Subcutaneous adipose tissue (tissue), 4 donors: ENCODE data around the gene ANGPT4. TPM values are rescaled to one million over a fixed set of nuclear protein-coding genes. Genes with fewer than 3 reads are reported as not detected.

Experiments
- total RNA-seq, 4 donors: library from RNA; depleted of rRNA; stranded (reverse); fragments of >200 nt; gene quantifications; one replicate each; pipeline ENCODE4 v1.1.0, GENCODE V29; 2016
- TF ChIP-seq, protein P1 (sequence below): fragments of 450-650 bp; IDR thresholded peaks from one replicate; pipeline ENCODE4 v1.5.1; 2016; ENCODE audit warnings: low read depth, mild to moderate bottlenecking, control low read depth, antibody characterized with exemption, moderate library complexity

Gene ANGPT4
- total RNA-seq, 4 donors from 2014 or later, result 2.3 to 106 (median 8.7) TPM

DNA sequence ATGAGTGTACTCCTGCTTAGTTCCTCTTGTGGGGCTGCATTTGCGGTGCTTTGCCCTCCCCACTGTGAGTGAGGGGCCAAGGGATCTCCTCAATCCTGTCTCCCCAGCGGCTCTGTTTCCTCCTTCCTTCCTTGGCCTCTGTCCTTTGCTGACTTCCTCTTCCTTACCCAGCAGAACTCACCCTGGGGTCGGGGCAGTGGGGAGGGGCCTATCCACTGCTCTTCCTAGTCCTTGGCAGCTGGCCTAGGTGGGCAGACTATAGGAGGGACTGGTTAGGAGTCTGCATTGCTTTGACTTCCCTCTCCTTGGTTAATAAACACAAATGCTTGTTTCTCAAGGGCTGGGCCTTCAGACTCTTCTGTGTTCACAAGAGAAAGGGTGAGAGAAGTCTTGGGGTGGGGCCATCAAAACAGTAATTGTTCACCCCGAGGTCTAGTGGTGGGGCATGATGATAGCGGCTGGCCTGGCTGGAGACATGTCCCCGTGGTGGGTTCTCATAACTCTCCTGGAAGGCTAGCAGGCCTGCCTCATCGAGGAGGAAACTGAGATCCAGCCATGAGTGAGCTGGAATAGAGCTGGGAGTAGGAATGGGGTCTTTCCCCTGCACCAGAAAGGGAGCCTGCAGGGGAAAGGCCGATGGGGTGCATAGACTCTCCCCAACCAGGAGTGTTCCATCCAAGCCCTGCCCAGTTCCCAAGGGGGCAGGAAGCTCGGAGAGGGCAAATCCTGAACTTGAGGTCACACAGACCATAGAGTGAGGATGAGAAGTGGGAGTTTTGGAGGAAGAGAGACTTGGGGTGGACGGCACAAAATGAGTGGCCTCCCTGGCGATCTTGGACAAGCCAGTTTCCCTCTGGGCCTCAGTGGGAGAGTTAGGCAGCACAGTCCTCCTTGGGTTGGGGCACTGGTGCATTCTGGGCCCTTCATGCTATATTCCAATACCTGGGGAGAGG is 69.9 kb downstream of the ANGPT4 start:
- TF ChIP-seq, protein P1, sequence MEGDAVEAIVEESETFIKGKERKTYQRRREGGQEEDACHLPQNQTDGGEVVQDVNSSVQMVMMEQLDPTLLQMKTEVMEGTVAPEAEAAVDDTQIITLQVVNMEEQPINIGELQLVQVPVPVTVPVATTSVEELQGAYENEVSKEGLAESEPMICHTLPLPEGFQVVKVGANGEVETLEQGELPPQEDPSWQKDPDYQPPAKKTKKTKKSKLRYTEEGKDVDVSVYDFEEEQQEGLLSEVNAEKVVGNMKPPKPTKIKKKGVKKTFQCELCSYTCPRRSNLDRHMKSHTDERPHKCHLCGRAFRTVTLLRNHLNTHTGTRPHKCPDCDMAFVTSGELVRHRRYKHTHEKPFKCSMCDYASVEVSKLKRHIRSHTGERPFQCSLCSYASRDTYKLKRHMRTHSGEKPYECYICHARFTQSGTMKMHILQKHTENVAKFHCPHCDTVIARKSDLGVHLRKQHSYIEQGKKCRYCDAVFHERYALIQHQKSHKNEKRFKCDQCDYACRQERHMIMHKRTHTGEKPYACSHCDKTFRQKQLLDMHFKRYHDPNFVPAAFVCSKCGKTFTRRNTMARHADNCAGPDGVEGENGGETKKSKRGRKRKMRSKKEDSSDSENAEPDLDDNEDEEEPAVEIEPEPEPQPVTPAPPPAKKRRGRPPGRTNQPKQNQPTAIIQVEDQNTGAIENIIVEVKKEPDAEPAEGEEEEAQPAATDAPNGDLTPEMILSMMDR, result no peak

DNA sequence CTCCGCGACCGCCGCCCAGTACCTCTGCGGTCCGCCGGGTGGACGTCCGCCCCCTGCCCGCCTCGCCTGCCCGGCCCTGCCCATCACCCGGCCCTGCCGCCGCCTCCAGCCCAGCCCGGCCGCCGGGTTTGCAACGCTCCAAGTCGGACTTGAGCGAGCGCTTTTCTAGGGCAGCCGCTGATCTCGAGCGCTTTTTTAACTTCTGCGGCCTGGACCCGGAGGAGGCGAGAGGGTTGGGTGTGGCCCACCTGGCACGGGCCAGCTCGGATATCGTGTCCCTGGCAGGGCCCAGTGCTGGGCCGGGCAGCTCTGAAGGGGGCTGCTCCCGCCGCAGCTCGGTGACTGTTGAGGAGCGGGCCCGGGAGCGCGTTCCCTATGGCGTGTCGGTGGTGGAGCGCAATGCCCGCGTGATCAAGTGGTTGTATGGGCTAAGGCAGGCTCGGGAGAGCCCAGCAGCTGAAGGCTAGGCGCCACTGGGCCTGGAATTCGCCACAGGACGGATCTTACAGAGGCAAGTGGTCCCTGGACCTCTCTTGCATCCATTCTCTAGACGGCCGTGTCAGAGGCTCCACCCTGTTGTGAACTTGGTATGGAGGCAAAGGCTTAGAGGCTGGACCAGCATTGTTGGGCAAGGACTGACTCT is 70.8 kb downstream of the ANGPT4 start:
- TF ChIP-seq, protein P1, result no peak

DNA sequence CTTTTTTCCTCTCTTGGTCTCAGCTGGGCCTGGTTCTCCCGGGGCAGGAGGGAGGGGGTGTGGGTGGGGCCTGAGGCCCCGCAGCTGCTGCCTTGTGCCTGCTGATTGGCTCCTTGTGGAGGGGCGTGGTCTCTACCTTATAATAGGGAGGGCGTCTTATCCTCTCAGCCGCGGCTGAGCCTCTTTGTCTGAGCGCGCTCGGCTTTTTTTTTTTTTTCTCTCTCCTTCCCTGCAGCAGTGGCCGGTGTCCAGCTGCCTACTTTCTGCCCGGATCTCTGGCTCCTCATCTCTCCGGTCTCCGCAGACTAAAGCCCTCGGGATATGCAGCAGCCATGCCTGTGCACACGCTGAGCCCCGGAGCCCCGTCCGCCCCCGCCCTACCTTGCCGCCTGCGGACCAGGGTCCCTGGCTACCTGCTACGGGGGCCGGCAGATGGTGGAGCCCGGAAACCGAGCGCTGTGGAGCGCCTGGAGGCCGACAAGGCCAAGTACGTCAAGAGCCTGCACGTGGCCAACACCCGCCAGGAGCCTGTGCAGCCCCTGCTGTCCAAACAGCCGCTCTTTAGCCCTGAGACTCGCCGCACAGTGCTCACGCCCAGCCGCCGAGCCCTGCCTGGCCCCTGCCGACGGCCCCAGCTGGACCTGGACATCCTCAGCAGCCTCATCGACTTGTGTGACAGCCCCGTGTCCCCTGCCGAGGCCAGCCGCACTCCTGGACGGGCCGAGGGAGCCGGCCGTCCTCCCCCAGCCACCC is 71.5 kb downstream of the ANGPT4 start:
- TF ChIP-seq, protein P1, result no peak

DNA sequence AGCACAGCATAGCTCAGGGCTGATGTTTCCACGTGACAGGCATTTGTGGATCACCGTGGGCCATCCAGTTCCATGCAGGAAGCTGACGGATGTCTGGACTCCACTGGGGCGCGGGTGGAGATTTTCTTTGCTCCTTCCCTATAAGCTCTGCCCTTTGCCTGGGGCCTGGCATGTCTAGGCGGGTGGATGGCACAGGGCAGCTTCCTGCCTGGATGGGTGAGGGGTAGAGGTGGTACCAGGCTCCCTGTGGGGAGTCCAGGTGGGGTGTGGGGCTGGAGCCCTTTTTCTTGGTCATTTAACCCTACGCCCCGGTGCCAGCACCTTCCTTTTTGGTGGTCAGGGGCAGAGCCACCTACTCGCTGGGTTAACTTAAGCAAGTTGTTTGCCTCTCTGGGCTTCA is 72.2 kb downstream of the ANGPT4 start:
- TF ChIP-seq, protein P1, result no peak

DNA sequence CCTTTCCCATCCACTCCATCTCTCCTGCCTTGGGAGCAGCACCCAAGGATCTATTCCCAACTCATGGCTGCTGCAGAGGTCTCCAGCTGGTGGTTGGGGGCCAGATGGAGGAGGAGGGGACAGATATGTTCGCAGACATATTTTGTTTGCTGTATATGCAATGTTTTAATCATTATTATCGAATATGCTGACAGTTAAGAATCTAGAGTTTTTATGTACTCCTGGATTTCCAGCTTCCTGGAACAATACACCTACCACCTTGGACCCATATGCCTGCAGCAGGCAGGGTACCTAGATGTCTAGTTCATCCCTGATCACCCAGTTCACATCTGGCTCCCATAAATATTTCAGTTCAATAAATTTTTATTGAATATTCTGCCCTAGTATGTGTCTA is 73.6 kb downstream of the ANGPT4 start:
- TF ChIP-seq, protein P1, result no peak

DNA sequence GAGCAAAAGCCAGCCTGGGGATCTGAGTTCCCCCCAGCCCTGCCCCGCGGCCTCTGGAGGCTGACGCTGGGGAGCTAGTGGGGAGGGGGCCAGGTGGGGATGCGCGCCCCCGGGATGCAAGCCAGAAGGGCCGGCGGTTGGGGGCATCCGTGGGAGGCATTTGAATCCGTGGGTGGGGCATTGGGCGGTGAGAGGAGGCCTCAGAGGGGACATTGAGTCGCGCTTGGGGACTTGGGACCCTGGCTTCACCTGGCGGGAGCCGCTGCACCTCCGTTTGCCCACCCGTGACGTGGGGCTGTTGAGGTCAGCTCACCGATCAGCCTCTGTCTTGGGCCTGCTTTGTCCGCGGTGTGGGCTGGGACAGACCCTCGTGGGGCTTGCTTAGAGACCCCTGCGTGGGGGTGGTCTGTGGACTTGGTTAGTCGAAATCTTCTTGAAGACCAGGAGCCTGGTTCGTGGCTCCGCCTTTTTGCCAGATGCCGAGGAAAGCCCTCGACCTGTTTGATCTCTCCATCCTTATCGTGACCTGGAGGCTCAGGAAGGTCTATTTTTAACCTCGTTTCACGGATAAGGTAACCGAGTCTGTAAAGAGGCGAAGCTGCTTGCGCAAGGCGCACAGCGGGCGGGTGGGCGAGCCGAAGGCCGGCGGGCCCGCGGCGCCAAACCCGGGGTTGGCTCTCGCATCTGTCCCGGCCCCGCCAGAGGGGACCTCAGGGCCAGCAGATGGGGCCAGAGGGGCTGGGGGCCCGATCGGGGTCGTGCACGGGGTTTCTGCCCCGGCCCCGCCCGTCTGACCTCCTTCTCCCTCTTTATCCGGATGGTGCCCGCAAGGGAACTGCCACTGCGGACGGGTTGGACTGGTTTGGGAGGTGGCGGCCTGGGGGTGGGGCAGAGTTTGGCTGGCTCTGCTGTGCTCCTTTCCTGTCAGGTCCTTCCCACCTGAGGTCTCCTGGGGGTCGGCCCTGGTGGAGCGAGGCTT is 74.3 kb downstream of the ANGPT4 start:
- TF ChIP-seq, protein P1, result no peak
